Lower leg skin (tissue), 4 donors: ENCODE results near the gene POU2AF1. TPM values are rescaled to one million over a fixed set of nuclear protein-coding genes. Genes with fewer than 3 reads are reported as not detected.

Experiments
- DNase-seq, 2 donors: peaks; one replicate each; pipeline ENCODE4 v3.0.0-alpha.2; 2019; ENCODE audit warnings: low spot score in 2 of 2
- H3K4me3 ChIP-seq: fragments of 200-600 bp; sonication (generic); 2 replicates; pipeline ENCODE4 v1.5.1; 2017; ENCODE audit warnings: mild to moderate bottlenecking, low read depth; ENCODE audit not compliant: poor library complexity, severe bottlenecking
- CTCF ChIP-seq, 3 donors: fragments of 450-650 bp; IDR thresholded peaks; one replicate each; pipeline ENCODE4 v1.5.1; 2016; ENCODE audit warnings: antibody characterized with exemption in 3 of 3, mild to moderate bottlenecking in 3 of 3, moderate library complexity in 2 of 3
- POLR2A ChIP-seq, 2 donors: fragments of 450-650 bp; IDR thresholded peaks; one replicate each; pipeline ENCODE4 v1.6.1; 2016 to 2017; ENCODE audit warnings: antibody characterized with exemption in 2 of 2, mild to moderate bottlenecking in 1 of 2, moderate library complexity in 1 of 2
- WGBS, 2 donors: methylation state at CpG; one replicate each; pipeline ENCODE4 v1.1.5; 2018; 5-methylcytosine and 5-hydroxymethylcytosine counted together
- intact Hi-C: fragments of 100-400 bp; cut with DNase I; formaldehyde crosslinking; loops from one replicate; pipeline ENCODE4 v1.15.0; 2023; ENCODE audit warnings: low total_unique reads
- total RNA-seq, 4 donors: library from RNA; depleted of rRNA; stranded (reverse); fragments of >200 nt; gene quantifications; one replicate each; pipeline ENCODE4 v1.1.0, GENCODE V29; 2016

Gene POU2AF1
- total RNA-seq, 4 donors from 2014 or later, result 0.13 TPM; not detected in 3

- H3K4me3 ChIP-seq, result no peak overlapping the region
- intact Hi-C loops, result no loop called here
- no peak for DNase-seq
- 66 to 75% methylated on average over 13 of the region's 13 CpGs for WGBS, 2 donors
- TF ChIP-seq POLR2A (IDR thresholded peaks at IDR 0.05) (no peak), CTCF (IDR thresholded peaks at IDR 0.05) (no peak)
Observed at GRCh38 chr11:111391328-111392124, 12.5 kb upstream of the POU2AF1 start.

- TF ChIP-seq CTCF (IDR thresholded peaks at IDR 0.05) (no peak), POLR2A (IDR thresholded peaks at IDR 0.05) (no peak)
- intact Hi-C loops, result no loop called here
- DNase-seq, result no peak
- H3K4me3 ChIP-seq, result no peak overlapping the region
- WGBS, 2 donors, result 48 to 55% methylated on average over 1 of the region's 1 CpG
Observed at GRCh38 chr11:111388842-111389241, 9.8 kb upstream of the POU2AF1 start.

- H3K4me3 ChIP-seq, result no peak overlapping the region
- no peak for DNase-seq
- TF ChIP-seq CTCF (IDR thresholded peaks at IDR 0.05) (no peak), POLR2A (IDR thresholded peaks at IDR 0.05) (no peak)
- 79 to 94% methylated on average over 4 of the region's 4 CpGs for WGBS, 2 donors
- intact Hi-C loops, result no loop called here
Observed at GRCh38 chr11:111388420-111388819, 9.3 kb upstream of the POU2AF1 start.

GRCh38 chr11:111387363-111387762 is 8.3 kb upstream of the POU2AF1 start:
- no peak overlapping the region for H3K4me3 ChIP-seq
- intact Hi-C loops, result no loop called here
- no peak for DNase-seq
- WGBS, 2 donors, result 71 to 78% methylated on average over 2 of the region's 2 CpGs
- TF ChIP-seq POLR2A (IDR thresholded peaks at IDR 0.05) (no peak), CTCF (IDR thresholded peaks at IDR 0.05) (no peak)

- intact Hi-C loops, result no loop called here
- no peak for TF ChIP-seq POLR2A (IDR thresholded peaks at IDR 0.05)
- TF ChIP-seq CTCF (IDR thresholded peaks at IDR 0.05), result no peak
- no peak overlapping the region for H3K4me3 ChIP-seq
- no peak for DNase-seq
- 78 to 80% methylated on average over 4 of the region's 4 CpGs for WGBS, 2 donors
Observed at GRCh38 chr11:111386611-111387150, 7.6 kb upstream of the POU2AF1 start.
